ENCODE results near the gene VAPB.
"Not testable (repeated sequence)": the region's sequence is repeated elsewhere in the genome, so short reads cannot be mapped to it uniquely, and the experiment has no call there.

VAPB gene

GRCh38 chr20:58362970-58363369 is 26.1 kb upstream of the VAPB start:
- H3K4me1 ChIP-seq (ENCODE audit: control insufficient read depth, insufficient read depth, low read length) = peaks cover 22% of the 10 kb centered on the region
- H3K36me3 ChIP-seq (ENCODE audit: control insufficient read depth, insufficient read depth, low read length) = no peaks in the 10 kb centered on the region

GRCh38 chr20:58366866-58367265 is 22.2 kb upstream of the VAPB start:
- Histone ChIP-seq H3K36me3 (ENCODE audit: control insufficient read depth, insufficient read depth, low read length) (no peaks in the 10 kb centered on the region), H3K4me1 (ENCODE audit: control insufficient read depth, insufficient read depth, low read length) (peaks cover 14% of the 10 kb centered on the region), H3K27ac (ENCODE audit: low read depth, low read length) (peak overlapping the region; percentile 55), H3K4me3 (ENCODE audit: low read length) (no peak overlapping the region), H3K9ac (ENCODE audit: low read length) (no peak overlapping the region), H3K27me3 (ENCODE audit: control insufficient read depth, insufficient read depth, low read length) (no peaks in the 10 kb centered on the region)

More at GRCh38 chr20:58362970-58363369, 26.1 kb upstream of the VAPB start:
- no peak overlapping the region for H3K27ac ChIP-seq (ENCODE audit: low read depth, low read length)
- H3K9ac ChIP-seq (ENCODE audit: low read length) = no peak overlapping the region
- H3K27me3 ChIP-seq (ENCODE audit: control insufficient read depth, insufficient read depth, low read length) = no peaks in the 10 kb centered on the region
- no peak overlapping the region for H3K4me3 ChIP-seq (ENCODE audit: low read length)

- H3K4me1 ChIP-seq (ENCODE audit: control insufficient read depth, insufficient read depth, low read length) = no peaks in the 10 kb centered on the region
- H3K9ac ChIP-seq (ENCODE audit: low read length) = no peak overlapping the region
- no peaks in the 10 kb centered on the region for H3K27me3 ChIP-seq (ENCODE audit: control insufficient read depth, insufficient read depth, low read length)
- H3K4me3 ChIP-seq (ENCODE audit: low read length) = no peak overlapping the region
- H3K27ac ChIP-seq (ENCODE audit: low read depth, low read length) = no peak overlapping the region
- H3K36me3 ChIP-seq (ENCODE audit: control insufficient read depth, insufficient read depth, low read length) = no peaks in the 10 kb centered on the region
Measured at GRCh38 chr20:58372806-58373205, 16.2 kb upstream of the VAPB start.

- not testable (repeated sequence) for H3K36me3 ChIP-seq (ENCODE audit: control insufficient read depth, insufficient read depth, low read length); H3K4me1 ChIP-seq (ENCODE audit: control insufficient read depth, insufficient read depth, low read length); H3K27me3 ChIP-seq (ENCODE audit: control insufficient read depth, insufficient read depth, low read length); H3K9ac ChIP-seq (ENCODE audit: low read length); H3K4me3 ChIP-seq (ENCODE audit: low read length); H3K27ac ChIP-seq (ENCODE audit: low read depth, low read length)
Measured at GRCh38 chr20:58373296-58373695, 15.7 kb upstream of the VAPB start.

GRCh38 chr20:58374027-58374850 is 14.8 kb upstream of the VAPB start:
- Histone ChIP-seq H3K4me1 (ENCODE audit: control insufficient read depth, insufficient read depth, low read length) (no peaks in the 10 kb centered on the region), H3K36me3 (ENCODE audit: control insufficient read depth, insufficient read depth, low read length) (no peaks in the 10 kb centered on the region), H3K27ac (ENCODE audit: low read depth, low read length) (no peak overlapping the region), H3K9ac (ENCODE audit: low read length) (no peak overlapping the region), H3K4me3 (ENCODE audit: low read length) (no peak overlapping the region), H3K27me3 (ENCODE audit: control insufficient read depth, insufficient read depth, low read length) (no peaks in the 10 kb centered on the region)

GRCh38 chr20:58374906-58375758 is 13.9 kb upstream of the VAPB start:
- Histone ChIP-seq H3K4me3 (ENCODE audit: low read length) (no peak overlapping the region), H3K36me3 (ENCODE audit: control insufficient read depth, insufficient read depth, low read length) (no peaks in the 10 kb centered on the region), H3K27me3 (ENCODE audit: control insufficient read depth, insufficient read depth, low read length) (no peaks in the 10 kb centered on the region), H3K27ac (ENCODE audit: low read depth, low read length) (no peak overlapping the region), H3K4me1 (ENCODE audit: control insufficient read depth, insufficient read depth, low read length) (no peaks in the 10 kb centered on the region), H3K9ac (ENCODE audit: low read length) (no peak overlapping the region)

GRCh38 chr20:58375759-58376352 is 13.2 kb upstream of the VAPB start:
- Histone ChIP-seq H3K27ac (ENCODE audit: low read depth, low read length) (no peak overlapping the region), H3K27me3 (ENCODE audit: control insufficient read depth, insufficient read depth, low read length) (no peaks in the 10 kb centered on the region), H3K4me3 (ENCODE audit: low read length) (no peak overlapping the region), H3K36me3 (ENCODE audit: control insufficient read depth, insufficient read depth, low read length) (no peaks in the 10 kb centered on the region), H3K9ac (ENCODE audit: low read length) (no peak overlapping the region), H3K4me1 (ENCODE audit: control insufficient read depth, insufficient read depth, low read length) (no peaks in the 10 kb centered on the region)

- Histone ChIP-seq H3K9ac (ENCODE audit: low read length) (no peak overlapping the region), H3K4me3 (ENCODE audit: low read length) (no peak overlapping the region), H3K27me3 (ENCODE audit: control insufficient read depth, insufficient read depth, low read length) (no peaks in the 10 kb centered on the region), H3K27ac (ENCODE audit: low read depth, low read length) (no peak overlapping the region), H3K4me1 (ENCODE audit: control insufficient read depth, insufficient read depth, low read length) (no peaks in the 10 kb centered on the region), H3K36me3 (ENCODE audit: control insufficient read depth, insufficient read depth, low read length) (no peaks in the 10 kb centered on the region)
Measured at GRCh38 chr20:58377017-58377416, 12.0 kb upstream of the VAPB start.

GRCh38 chr20:58377766-58378401 is 11.1 kb upstream of the VAPB start:
- H3K36me3 ChIP-seq (ENCODE audit: control insufficient read depth, insufficient read depth, low read length) = no peaks in the 10 kb centered on the region
- no peak overlapping the region for H3K27ac ChIP-seq (ENCODE audit: low read depth, low read length)
- no peaks in the 10 kb centered on the region for H3K27me3 ChIP-seq (ENCODE audit: control insufficient read depth, insufficient read depth, low read length)
- H3K4me1 ChIP-seq (ENCODE audit: control insufficient read depth, insufficient read depth, low read length) = no peaks in the 10 kb centered on the region
- H3K9ac ChIP-seq (ENCODE audit: low read length) = no peak overlapping the region
- H3K4me3 ChIP-seq (ENCODE audit: low read length) = no peak overlapping the region

GRCh38 chr20:58378704-58379103 is 10.3 kb upstream of the VAPB start:
- Histone ChIP-seq H3K4me3 (ENCODE audit: low read length) (no peak overlapping the region), H3K4me1 (ENCODE audit: control insufficient read depth, insufficient read depth, low read length) (no peaks in the 10 kb centered on the region), H3K36me3 (ENCODE audit: control insufficient read depth, insufficient read depth, low read length) (no peaks in the 10 kb centered on the region), H3K9ac (ENCODE audit: low read length) (no peak overlapping the region), H3K27me3 (ENCODE audit: control insufficient read depth, insufficient read depth, low read length) (no peaks in the 10 kb centered on the region), H3K27ac (ENCODE audit: low read depth, low read length) (no peak overlapping the region)

GRCh38 chr20:58381627-58382026 is 7.4 kb upstream of the VAPB start:
- Histone ChIP-seq H3K27ac (ENCODE audit: low read depth, low read length) (no peak overlapping the region), H3K9ac (ENCODE audit: low read length) (no peak overlapping the region), H3K4me1 (ENCODE audit: control insufficient read depth, insufficient read depth, low read length) (no peaks in the 10 kb centered on the region), H3K36me3 (ENCODE audit: control insufficient read depth, insufficient read depth, low read length) (no peaks in the 10 kb centered on the region), H3K27me3 (ENCODE audit: control insufficient read depth, insufficient read depth, low read length) (no peaks in the 10 kb centered on the region), H3K4me3 (ENCODE audit: low read length) (no peak overlapping the region)

GRCh38 chr20:58382096-58382495 is 6.9 kb upstream of the VAPB start:
- H3K27me3 ChIP-seq (ENCODE audit: control insufficient read depth, insufficient read depth, low read length) = no peaks in the 10 kb centered on the region

More at GRCh38 chr20:58382096-58382495, 6.9 kb upstream of the VAPB start:
- Histone ChIP-seq H3K4me3 (ENCODE audit: low read length) (no peak overlapping the region), H3K27ac (ENCODE audit: low read depth, low read length) (no peak overlapping the region), H3K9ac (ENCODE audit: low read length) (no peak overlapping the region), H3K36me3 (ENCODE audit: control insufficient read depth, insufficient read depth, low read length) (no peaks in the 10 kb centered on the region), H3K4me1 (ENCODE audit: control insufficient read depth, insufficient read depth, low read length) (no peaks in the 10 kb centered on the region)
